ENCODE results near the gene FOXP4. TPM values are rescaled to one million over a fixed set of nuclear protein-coding genes. Genes with fewer than 3 reads are reported as not detected.

The FOXP4 gene
- total RNA-seq, 4 donors from 2014 or later: 10.8 to 30.7 (median 17.7) TPM

DNA sequence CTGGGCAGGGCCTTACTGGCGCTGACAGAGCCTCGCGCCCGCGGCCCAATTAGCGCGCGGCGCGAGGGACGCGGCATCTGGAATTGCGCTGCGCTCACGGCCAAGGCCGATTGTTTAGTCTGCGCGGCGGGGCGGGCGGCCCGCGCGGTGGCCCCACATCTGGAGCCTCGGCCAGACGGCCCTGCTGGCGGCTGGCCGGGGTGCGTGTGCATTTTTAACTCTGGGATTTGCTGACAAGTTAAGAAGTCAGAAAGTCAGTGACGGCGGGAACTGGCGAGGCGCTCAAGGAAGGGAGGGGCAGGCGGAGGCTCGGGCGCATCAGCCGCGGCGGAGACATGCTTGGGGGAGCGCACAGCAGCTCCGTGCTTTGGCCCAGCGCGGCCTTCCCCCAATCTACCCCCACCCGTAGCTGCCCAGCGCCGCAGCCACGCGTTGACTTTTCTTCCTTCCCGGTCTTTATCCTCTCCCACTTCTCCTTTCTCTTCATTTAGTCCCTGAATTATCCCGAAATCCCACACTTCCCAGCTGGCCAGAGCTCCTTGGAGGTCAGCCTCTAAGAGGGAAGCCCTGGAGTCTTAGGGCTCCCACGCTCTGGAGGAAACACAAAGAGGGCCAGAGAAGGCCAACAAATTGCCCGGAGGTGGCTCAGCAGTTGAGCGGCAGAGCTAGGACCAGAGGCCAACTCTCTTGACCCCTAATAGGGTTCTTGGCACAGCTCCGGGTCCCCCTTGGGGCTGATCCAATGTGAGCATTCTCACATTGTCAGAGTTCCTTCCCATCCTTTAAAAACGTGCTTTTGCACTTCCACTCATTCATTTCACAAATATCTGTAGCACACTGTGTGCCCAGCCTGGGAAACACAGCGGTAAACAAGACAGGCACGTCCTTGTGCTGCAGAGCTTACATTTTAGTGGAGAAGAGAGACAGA lies 40.8 kb upstream of the FOXP4 start:
- Histone ChIP-seq H3K4me3 (peak overlapping the region; percentile 46 to 60 (median 50)), H3K27me3 (peaks cover 0 to 21% (median 0%) of the 10 kb centered on the region in 4 donors), H3K4me1 (peaks cover 20 to 40% (median 35%) of the 10 kb centered on the region in 4 donors), H3K9me3 (no peaks in the 10 kb centered on the region), H3K27ac (replicated peaks in 1 of 4) (peak overlapping the region; percentile 73 to 80 (median 78)), H3K36me3 (no peaks in the 10 kb centered on the region)
- intact Hi-C loops (cut with DNase I): loop anchor here (5.0 kb wide), 1 partner anchor 78 kb away; no protein-coding TSS in a partner anchor
- peak; percentile 93 for DNase-seq (ENCODE audit: extremely low spot score)
- WGBS: 9% methylated on average over 31 of the region's 57 CpGs
- TF ChIP-seq, protein P1, sequence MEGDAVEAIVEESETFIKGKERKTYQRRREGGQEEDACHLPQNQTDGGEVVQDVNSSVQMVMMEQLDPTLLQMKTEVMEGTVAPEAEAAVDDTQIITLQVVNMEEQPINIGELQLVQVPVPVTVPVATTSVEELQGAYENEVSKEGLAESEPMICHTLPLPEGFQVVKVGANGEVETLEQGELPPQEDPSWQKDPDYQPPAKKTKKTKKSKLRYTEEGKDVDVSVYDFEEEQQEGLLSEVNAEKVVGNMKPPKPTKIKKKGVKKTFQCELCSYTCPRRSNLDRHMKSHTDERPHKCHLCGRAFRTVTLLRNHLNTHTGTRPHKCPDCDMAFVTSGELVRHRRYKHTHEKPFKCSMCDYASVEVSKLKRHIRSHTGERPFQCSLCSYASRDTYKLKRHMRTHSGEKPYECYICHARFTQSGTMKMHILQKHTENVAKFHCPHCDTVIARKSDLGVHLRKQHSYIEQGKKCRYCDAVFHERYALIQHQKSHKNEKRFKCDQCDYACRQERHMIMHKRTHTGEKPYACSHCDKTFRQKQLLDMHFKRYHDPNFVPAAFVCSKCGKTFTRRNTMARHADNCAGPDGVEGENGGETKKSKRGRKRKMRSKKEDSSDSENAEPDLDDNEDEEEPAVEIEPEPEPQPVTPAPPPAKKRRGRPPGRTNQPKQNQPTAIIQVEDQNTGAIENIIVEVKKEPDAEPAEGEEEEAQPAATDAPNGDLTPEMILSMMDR (IDR thresholded peaks at IDR 0.05): no peak
- TF ChIP-seq POLR2AphosphoS5 (IDR thresholded peaks at IDR 0.05): peak; percentile 55 to 61

DNA sequence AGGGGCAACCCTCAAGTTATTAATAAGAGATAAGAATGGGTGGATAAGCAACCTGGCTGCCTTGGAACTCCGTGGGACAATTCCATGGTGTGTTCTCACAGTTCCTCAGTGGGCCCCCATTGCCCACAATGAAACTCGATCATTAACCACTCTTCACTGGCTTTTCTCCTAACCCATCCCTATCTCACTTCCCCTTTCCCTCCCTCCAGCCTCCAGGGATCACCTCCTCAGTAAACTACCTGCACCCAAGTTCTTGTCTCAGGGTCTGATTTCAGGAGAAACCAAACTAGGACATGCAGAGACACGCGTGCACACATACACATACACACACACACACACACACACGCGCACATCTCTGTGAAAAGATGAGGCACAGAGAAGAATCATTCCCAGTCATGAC lies 37.7 kb upstream of the FOXP4 start:
- intact Hi-C loops (cut with DNase I): loop anchor here (5.0 kb wide), 1 partner anchor 81 kb away; no protein-coding TSS in a partner anchor
- Histone ChIP-seq H3K36me3 (no peaks in the 10 kb centered on the region), H3K27me3 (peaks cover 0 to 28% (median 0%) of the 10 kb centered on the region in 4 donors), H3K27ac (replicated peaks in 1 of 4) (no peak overlapping the region), H3K4me1 (peaks cover 20 to 28% (median 26%) of the 10 kb centered on the region in 4 donors), H3K4me3 (no peak overlapping the region), H3K9me3 (no peaks in the 10 kb centered on the region)
- WGBS: 90% methylated on average over 6 of the region's 6 CpGs
- TF ChIP-seq, protein P1 (IDR thresholded peaks at IDR 0.05): no peak
- TF ChIP-seq EP300 (IDR thresholded peaks at IDR 0.05) (no peak), POLR2A (IDR thresholded peaks at IDR 0.05; ENCODE audit: low read depth) (no peak), POLR2AphosphoS5 (IDR thresholded peaks at IDR 0.05) (no peak)
- DNase-seq (ENCODE audit: extremely low spot score): no peak

DNA sequence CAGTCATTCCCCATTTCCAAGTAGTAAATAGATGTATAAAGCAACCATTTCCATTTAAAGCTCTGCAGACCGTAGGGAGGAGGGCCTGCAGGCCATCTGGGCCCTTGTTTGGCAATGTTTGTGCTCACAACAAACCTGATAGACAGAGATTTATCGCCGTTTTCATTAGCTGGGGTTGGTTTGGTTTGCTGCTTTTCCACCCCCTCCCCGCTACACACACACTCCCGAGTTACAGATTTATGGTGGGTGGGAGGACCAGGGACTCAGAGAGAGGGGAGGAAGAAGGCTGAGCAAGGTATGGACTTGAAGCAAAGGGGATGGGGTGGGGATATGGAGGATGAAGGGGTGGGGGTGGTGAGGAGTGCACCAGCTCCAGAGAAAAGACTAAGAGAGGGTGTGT lies 36.6 kb upstream of the FOXP4 start:
- Histone ChIP-seq H3K36me3 (no peaks in the 10 kb centered on the region), H3K9me3 (no peaks in the 10 kb centered on the region), H3K4me1 (peaks cover 13 to 17% (median 16%) of the 10 kb centered on the region in 4 donors), H3K27ac (replicated peaks in 1 of 4) (no peak overlapping the region), H3K4me3 (no peak overlapping the region), H3K27me3 (peaks cover 0 to 28% (median 0%) of the 10 kb centered on the region in 4 donors)
- 67% methylated on average over 5 of the region's 5 CpGs for WGBS
- TF ChIP-seq, protein P1 (IDR thresholded peaks at IDR 0.05): no peak
- TF ChIP-seq POLR2AphosphoS5 (IDR thresholded peaks at IDR 0.05) (no peak), EP300 (IDR thresholded peaks at IDR 0.05) (no peak), POLR2A (IDR thresholded peaks at IDR 0.05; ENCODE audit: low read depth) (no peak)
- no peak for DNase-seq (ENCODE audit: extremely low spot score)
- intact Hi-C loops (cut with DNase I): loop anchor here (5.0 kb wide), 1 partner anchor 82 kb away; no protein-coding TSS in a partner anchor

DNA sequence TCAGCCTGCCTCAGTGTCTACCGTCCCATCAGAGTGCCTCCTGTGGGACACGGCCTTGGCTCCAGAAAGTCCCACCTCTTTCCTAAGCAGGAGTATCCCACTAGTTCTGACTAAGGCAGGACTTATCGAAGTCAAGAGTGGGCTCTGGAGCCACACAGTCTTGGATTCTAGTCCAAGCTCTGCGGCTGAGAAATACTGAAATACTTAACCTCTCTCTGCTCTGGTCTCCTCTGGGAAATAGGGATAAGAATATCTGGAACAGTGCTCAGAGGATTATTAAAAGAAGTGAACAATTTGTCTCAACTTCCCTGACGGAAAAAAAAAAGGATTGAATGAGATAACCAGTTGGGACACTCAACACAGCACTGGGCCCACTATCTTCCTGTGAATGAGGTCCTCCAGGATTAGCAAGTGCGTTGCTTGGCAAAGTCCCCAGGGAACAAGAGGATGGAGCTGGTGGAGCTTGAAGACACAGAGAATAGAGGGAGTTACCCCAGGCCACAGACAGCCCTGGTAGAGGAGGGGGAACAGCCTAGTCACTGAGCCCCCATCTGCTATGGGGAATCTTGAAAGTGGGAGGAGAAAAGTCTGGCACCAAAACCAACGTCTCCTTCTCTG lies 34.6 kb upstream of the FOXP4 start:
- intact Hi-C loops (cut with DNase I): no loop called here
- Histone ChIP-seq H3K27ac (replicated peaks in 1 of 4) (no peak overlapping the region), H3K4me1 (no peaks in the 10 kb centered on the region), H3K27me3 (peaks cover 0 to 28% (median 0%) of the 10 kb centered on the region in 4 donors), H3K4me3 (no peak overlapping the region), H3K9me3 (no peaks in the 10 kb centered on the region), H3K36me3 (no peaks in the 10 kb centered on the region)
- no peak for DNase-seq (ENCODE audit: extremely low spot score)
- TF ChIP-seq EP300 (IDR thresholded peaks at IDR 0.05): no peak
- no peak for TF ChIP-seq POLR2AphosphoS5 (IDR thresholded peaks at IDR 0.05)
- no peak for TF ChIP-seq POLR2A (IDR thresholded peaks at IDR 0.05; ENCODE audit: low read depth)
- TF ChIP-seq, protein P1 (IDR thresholded peaks at IDR 0.05): no peak
- 91% methylated on average over 7 of the region's 7 CpGs for WGBS
